ENCODE results near the gene CFAP99.

CFAP99 gene

DNA sequence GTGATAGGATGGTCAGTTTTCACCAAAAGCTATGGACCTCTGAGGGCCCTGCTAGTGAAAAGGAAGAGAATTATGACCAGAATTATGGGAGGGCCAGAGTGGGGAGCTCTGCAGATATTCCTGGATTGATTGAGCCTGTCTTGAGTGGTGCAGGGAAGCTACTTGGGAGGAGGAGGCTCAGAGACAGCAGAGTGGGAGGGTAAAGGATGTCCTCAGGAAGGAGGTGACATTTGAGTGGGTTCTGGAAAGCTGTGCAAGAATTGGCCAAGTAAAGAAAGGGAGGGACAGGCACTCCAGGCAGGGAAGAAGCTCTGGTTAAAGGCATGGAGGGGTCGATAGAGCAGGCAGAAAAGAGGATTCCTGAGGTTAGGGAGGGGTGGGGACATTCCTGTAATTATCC is 74.2 kb downstream of the CFAP99 start:
- TF ChIP-seq, protein P1, sequence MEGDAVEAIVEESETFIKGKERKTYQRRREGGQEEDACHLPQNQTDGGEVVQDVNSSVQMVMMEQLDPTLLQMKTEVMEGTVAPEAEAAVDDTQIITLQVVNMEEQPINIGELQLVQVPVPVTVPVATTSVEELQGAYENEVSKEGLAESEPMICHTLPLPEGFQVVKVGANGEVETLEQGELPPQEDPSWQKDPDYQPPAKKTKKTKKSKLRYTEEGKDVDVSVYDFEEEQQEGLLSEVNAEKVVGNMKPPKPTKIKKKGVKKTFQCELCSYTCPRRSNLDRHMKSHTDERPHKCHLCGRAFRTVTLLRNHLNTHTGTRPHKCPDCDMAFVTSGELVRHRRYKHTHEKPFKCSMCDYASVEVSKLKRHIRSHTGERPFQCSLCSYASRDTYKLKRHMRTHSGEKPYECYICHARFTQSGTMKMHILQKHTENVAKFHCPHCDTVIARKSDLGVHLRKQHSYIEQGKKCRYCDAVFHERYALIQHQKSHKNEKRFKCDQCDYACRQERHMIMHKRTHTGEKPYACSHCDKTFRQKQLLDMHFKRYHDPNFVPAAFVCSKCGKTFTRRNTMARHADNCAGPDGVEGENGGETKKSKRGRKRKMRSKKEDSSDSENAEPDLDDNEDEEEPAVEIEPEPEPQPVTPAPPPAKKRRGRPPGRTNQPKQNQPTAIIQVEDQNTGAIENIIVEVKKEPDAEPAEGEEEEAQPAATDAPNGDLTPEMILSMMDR (IDR thresholded peaks at IDR 0.05; ENCODE audit: low read depth, low read length): no peak
- H3K4me3 ChIP-seq (ENCODE audit: low read depth, low read length): no peak overlapping the region

DNA sequence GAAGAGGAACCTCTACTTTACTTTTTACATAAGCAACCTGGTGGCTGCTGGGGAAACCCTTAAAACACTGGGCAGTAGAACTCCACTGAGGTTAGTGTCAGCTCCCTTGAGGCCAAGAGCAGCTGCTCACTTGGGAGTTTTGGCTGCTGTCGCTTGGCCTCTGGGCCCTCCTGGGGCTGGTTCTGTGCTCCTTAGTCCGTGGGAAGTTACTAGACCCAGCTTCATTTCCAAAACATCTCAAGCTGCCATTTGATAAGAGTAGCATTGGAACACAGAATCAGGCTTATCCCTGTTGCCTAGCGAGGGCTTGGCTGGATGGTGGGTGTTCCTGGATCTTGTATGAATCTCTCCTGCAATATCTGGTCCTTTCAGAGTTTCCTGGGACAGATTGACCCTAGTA is 76.2 kb downstream of the CFAP99 start:
- H3K4me3 ChIP-seq (ENCODE audit: low read depth, low read length): no peak overlapping the region
- TF ChIP-seq, protein P1 (IDR thresholded peaks at IDR 0.05; ENCODE audit: low read depth, low read length): no peak

DNA sequence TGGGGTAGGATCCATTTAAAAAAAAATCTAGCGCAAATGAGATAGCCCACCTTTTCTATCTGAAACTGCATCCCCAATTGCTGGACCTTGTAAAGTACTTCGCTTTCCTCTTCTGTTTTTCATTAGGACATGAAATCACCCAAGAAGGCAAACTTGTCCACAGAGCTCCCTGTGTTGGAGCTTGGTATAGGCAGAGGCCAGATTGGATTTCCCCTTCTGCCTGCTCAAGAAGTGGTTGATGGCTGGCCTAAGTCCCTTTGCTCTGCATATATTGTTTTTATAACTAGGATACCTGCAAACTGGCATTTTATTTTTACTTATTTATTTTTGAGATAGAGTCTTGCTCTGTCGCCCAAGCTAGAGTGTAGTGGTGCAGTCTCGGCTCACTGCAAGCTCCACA is 78.6 kb downstream of the CFAP99 start:
- no peak overlapping the region for H3K4me3 ChIP-seq (ENCODE audit: low read depth, low read length)
- TF ChIP-seq, protein P1 (IDR thresholded peaks at IDR 0.05; ENCODE audit: low read depth, low read length): no peak

DNA sequence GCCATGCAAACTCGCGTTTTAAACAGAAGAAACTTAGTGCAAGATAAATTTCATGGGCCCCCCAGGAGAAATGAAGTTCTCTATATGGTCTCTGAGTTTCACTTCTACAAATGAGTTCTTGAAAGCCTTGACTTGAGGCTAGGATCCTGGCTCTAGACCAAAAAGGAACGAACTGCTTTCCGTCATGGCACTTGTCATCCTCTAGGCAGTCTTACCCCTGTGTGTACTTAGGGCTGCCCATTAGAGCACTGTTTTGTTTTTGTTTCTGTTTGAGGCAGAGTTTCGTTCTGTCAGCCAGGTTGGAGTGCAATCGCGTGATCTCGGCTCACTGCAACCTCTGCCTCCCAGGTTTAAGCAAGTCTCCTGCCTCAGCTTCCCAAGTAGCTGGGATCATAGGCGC is 79.2 kb downstream of the CFAP99 start:
- TF ChIP-seq, protein P1 (IDR thresholded peaks at IDR 0.05; ENCODE audit: low read depth, low read length): no peak
- H3K4me3 ChIP-seq (ENCODE audit: low read depth, low read length): no peak overlapping the region

DNA sequence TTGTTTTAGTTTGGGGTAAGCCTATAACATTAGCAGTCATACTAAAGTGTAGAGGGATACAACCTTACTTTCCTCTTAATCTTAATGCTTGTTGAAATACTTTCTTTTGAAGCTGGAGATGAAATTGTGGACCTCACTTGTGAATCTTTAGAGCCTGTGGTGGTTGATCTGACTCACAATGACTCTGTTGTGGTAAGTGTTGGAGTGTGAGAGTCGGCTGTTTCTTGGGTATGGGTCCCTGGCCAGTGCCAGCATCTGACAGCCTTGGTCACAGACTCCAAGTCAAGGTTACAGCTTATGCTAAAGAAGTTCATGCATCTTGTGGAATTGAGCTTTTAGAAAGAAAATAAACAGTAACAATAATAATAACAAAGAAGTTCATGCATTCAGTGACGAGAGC is 81.8 kb downstream of the CFAP99 start:
- no peak overlapping the region for H3K4me3 ChIP-seq (ENCODE audit: low read depth, low read length)
- TF ChIP-seq, protein P1 (IDR thresholded peaks at IDR 0.05; ENCODE audit: low read depth, low read length): no peak

DNA sequence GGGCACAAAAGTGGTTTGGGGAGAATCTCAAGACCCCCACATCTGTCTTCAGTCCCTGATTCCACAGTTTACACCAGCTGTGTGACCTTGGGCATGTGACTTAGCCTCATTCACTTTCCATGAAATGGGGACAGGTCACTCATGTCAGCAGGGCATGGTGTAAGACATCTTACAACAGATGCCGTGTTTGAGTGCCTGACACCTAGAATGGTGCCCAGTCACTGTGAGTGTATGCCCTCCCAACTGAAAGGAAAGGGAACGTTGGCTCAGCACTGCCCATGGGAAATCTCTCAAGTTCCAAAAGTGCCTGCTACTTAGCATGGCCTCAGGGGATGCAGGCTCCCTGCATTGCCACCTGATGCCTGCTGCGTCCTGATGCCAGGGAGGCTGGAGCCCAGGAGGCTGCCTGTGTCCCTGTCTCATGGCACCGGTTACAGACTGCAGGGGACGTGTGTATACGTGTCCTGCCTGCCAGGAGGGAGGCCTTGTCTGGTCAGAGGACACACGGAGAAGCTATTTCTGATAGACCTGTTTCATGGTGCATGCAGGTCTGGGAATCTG is 82.4 kb downstream of the CFAP99 start:
- TF ChIP-seq, protein P1 (IDR thresholded peaks at IDR 0.05; ENCODE audit: low read depth, low read length): no peak
- no peak overlapping the region for H3K4me3 ChIP-seq (ENCODE audit: low read depth, low read length)

DNA sequence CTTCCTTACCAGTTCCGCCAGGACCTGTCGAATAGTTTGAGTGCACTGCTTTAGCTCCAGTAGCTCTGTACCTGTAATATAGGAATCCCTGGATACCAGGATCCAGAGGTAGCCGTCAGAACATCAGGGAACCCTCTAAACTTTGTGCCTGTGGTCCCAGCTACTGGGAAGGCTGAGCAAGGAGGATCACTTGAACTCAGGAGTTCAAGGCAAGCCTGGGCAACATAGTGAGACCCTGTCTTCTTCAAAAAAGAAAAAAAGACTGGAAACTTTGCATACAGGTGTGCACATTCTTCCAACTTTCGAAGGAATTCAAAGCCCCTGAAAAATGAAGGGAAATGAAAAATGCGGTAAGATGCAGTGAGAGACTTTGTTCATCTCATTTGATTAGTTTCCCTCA is 85.1 kb downstream of the CFAP99 start:
- no peak overlapping the region for H3K4me3 ChIP-seq (ENCODE audit: low read depth, low read length)
- TF ChIP-seq, protein P1 (IDR thresholded peaks at IDR 0.05; ENCODE audit: low read depth, low read length): no peak
